Esophagus muscularis mucosa (tissue), 2 donors: ENCODE data around the gene ETNPPL.

Source experiments
- EP300 ChIP-seq: sonication (generic); formaldehyde crosslinking; IDR thresholded peaks from one replicate; pipeline ENCODE4 v1.6.1; 2017; ENCODE audit warnings: antibody characterized with exemption
- POLR2A ChIP-seq: fragments of 450-650 bp; IDR thresholded peaks from one replicate; pipeline ENCODE4 v1.6.1; 2017; ENCODE audit warnings: antibody characterized with exemption, moderate library complexity, mild to moderate bottlenecking, low read depth

- TF ChIP-seq POLR2A = no peak
- TF ChIP-seq EP300 = no peak
These were observed 59.9 kb downstream of the ETNPPL start for GRCh38 chr4:108702960-108703359.
